GM18907 (cell line): ENCODE results near the gene GPSM1.

ENCODE experiments used
- ATAC-seq: cut with Tn5 transposase; IDR thresholded peaks from one replicate; pipeline ENCODE4 v1.9.1; 2021; ENCODE audit warnings: mild to moderate bottlenecking, moderate library complexity; ENCODE audit not compliant: unreplicated experiment

The GPSM1 gene

GRCh38 chr9:136327304-136327974, at the start of gene GPSM1:
Gene GPSM1, plus strand, starts transcription at chr9:136327539. Its CDS starts 157 bp downstream, at chr9:136327696.
- no peak for ATAC-seq

- ATAC-seq, result no peak
Observed at GRCh38 chr9:136277746-136278145, 49.6 kb upstream of the GPSM1 start.

GRCh38 chr9:136278221-136278620, 49.1 kb upstream of the GPSM1 start:
- ATAC-seq, result no peak

GRCh38 chr9:136278894-136279293, 48.4 kb upstream of the GPSM1 start:
- no peak for ATAC-seq

- no peak for ATAC-seq
Observed at GRCh38 chr9:136279471-136279870, 47.9 kb upstream of the GPSM1 start.

- ATAC-seq, result no peak
Observed at GRCh38 chr9:136280535-136281315, 46.6 kb upstream of the GPSM1 start.

DNA sequence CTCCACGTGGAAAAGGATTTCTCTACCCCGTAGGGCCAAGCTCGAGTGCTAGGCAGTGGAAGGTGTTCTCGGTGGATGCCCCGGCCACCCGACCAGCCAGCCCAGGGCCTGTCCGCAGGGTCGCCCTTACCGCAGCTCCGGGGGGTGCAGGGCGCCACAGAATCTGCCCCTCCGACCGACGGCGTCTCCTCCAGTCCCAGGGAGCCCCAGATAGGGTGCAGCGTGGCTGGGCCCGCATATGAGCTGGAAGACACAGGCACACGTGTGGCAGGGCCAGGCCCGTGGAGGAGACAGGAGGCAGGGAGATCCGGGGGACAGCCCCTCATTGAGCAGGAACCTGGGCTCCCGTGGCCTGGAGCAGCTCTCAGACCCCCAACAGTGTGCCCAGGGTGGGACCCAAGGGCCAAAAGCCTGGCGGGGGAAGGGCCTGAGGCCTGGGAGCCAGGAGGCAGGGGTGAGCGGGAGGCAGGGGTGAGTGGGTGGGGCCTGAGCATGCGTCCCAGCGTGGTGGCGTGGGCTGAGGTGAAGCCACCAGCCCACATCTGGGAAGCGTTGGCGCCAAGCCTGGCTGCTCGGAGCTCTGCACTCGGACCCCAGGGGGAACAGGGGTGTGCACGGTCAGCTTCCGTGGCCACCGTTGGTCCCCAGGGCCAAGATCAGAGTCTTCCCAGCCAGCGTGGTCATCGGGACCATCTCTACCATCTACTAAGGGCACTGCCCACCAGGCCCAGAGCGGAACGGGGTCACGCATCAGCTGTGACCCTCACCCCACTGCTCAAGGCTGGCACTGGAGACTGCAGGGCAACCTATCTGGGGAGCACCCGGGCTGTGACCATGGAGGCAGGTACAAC, 45.7 kb upstream of the GPSM1 start:
- no peak for ATAC-seq

DNA sequence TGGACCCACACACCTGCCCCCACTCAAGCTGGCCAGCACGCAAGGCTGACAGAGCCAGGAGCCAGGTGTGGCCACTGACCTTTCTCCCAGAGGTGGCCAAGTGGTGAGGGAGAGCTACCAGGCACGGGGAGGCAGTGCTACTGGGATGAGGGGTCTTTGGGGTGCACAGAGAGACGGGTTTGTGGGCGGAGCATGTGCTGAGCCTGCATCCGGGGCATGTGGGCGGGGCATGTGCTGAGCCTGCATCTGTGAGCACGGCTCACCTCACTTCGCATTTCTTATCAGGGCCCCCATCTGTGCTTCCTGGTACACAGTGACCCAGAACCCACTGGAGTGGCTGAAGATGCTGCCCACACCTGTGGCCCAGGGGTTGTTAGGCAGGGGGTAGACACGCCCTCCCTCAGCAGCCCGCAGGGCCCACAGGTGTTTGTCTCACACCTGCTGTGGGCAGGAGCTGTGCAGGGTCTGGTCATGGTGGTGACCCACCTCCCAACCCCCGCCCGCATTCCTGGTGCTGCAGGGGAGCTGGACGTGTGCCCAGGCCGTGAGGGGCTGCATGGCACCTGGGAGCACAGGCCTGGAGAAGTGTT, 45.0 kb upstream of the GPSM1 start:
- ATAC-seq, result no peak

DNA sequence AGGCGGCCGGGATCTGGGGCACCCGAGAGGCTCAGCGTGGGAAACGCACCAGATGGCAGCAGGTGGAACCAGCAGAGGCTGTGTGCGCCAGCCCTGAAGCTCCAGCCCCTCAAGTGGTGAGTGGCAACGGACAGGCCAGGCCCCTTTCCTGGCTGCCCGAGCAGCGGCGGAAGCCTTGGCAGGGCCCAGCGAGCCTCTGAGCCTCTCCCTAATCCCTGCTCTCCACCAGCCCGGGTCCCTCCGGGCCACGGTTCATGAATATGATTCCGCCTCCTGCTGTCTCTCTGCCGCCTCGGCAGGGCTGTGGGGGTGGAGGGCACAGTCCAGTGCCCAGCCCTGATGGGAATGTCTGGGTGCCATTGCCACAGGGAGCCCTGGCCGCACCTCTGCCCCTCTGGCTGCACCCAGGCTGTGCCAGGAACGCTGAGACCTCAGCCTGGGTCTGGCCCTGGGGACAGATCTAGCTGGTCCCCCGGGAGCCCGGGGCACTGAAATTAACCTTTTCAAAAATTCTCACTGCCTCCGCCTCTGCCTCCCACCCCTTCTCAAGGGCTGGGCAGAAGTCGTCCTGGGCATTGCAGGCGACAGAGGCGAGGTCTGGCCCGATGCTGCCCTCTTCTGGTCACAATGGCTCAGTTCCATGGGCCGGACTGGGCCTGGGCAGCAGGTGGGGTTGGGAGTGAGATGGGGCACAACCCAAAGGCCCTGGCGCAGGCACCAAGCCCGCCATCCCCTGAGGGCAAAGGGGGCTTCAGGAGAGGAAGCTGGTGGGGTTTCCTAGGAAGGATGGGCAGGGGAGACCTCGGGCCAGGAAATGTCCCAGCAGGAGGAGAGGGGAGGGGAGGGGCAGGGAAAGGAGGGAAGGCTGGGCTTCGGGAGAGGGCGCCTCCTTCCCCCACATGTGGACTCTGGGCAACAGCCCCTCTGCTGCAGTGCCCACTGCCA, 43.8 kb upstream of the GPSM1 start:
- peak; percentile 61 for ATAC-seq

DNA sequence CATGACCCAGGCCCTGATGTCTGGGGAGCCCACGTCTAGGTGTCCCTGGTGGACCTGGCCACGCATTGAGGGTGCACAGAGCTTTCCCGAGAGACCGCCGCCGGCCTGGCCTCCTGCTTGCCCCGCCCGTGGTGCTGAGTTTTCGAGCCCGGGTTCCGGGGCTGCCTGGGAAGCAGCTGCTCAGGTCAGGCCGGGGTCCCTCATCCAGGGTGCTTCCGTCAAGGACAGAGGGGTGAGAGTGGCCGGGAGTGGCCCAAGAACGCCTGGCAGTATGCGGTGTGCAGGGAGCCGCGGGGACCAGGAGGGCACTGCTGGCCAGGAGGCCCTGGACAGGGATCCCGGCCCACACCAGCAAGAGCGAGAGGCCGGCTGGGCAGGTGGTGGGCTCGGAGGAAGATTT, 43.0 kb upstream of the GPSM1 start:
- ATAC-seq, result no peak

DNA sequence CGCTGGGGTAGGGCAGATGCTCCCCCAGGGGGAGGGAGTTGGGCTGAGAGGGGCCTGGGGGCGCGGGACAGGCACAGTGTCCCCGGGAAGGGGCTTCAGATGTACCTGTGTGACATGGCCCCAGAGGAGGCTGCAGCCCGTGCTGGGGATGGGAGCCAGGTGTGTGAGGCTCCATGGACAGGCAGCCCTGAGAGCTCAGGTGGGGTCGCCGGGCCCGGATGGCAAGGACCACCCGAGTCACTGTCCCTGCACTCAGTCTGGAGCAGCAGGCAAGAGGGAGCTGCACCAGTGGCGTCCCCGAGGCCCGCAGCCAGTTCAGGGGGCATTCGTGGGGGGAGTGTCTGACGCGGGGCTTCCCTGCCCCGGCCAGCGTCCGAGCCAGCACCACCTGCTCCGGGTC, 42.4 kb upstream of the GPSM1 start:
- no peak for ATAC-seq

DNA sequence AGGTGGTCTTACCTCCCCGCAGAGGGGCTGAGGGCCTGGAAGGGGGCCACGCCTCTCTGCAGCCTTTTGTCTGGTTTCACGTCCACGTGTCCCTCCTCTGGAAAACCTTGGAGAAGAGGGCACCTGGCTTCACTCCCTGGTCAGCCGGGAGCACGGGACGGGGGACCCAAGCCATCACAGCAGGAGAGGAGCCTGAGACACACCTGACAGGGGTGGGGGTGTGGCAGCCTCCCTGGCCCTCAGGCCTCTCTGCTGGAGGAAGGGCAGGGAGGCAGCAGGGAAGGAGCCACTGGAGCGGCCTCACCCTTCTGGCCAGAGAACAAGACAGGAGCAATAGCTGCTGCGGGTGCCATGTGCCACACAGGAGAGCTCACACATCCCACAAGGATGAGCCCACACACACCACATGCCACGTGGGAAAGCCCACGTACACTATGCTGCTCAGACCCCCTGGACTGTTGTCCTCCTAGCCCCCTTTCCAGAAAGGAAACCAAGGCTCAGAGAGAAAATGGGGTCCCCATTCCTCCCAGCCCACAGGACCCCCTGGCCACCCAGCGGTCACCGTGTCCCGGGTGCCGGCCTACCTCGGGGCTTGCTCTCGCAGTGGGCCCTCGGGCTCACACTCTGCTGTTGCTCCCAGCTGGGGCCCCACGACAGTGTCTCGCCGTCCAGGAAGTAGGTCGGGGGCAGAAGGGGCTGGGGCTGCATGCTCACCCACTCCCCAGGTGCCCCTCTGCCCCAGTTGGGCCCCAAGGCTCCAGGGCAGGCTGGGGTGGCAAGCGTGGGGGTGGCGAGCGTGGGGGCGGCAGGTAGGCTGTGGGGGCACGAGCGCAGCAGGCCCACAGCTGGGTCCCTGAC, 41.6 kb upstream of the GPSM1 start:
- ATAC-seq, result no peak

DNA sequence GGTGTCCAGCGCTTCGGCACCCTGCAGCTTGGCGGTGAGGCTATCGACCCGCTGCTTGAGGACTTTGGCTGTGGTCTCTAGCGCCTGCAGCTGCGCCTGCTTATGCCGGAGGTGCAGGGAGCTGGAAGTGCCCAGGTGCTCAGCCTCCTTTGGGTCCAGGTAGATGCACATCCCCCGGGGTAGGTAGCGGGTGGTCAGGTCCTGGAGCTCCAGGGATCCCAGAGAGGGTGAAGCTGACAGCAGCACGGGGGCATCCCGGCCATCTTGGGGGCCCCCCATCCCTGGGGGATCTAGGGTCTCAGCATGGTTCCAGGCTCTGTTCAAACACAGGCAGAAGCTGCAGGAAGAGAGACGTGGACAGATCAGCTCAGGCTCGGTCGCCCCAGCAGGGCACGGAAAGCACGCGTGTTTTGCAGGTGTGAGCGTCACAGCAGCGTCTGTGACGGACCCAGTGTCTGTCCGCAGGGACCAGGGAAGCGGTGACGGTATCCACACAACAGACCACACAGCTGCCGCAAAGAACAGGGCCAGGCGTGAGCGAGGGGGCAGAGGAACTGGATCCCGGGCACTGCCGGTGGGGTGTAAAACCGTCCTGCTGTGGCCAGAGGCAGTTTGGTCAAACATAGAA, 40.9 kb upstream of the GPSM1 start:
- no peak for ATAC-seq

GRCh38 chr9:136286987-136287379, 40.4 kb upstream of the GPSM1 start:
- ATAC-seq, result no peak

GRCh38 chr9:136287960-136288753, 39.2 kb upstream of the GPSM1 start:
- no peak for ATAC-seq

DNA sequence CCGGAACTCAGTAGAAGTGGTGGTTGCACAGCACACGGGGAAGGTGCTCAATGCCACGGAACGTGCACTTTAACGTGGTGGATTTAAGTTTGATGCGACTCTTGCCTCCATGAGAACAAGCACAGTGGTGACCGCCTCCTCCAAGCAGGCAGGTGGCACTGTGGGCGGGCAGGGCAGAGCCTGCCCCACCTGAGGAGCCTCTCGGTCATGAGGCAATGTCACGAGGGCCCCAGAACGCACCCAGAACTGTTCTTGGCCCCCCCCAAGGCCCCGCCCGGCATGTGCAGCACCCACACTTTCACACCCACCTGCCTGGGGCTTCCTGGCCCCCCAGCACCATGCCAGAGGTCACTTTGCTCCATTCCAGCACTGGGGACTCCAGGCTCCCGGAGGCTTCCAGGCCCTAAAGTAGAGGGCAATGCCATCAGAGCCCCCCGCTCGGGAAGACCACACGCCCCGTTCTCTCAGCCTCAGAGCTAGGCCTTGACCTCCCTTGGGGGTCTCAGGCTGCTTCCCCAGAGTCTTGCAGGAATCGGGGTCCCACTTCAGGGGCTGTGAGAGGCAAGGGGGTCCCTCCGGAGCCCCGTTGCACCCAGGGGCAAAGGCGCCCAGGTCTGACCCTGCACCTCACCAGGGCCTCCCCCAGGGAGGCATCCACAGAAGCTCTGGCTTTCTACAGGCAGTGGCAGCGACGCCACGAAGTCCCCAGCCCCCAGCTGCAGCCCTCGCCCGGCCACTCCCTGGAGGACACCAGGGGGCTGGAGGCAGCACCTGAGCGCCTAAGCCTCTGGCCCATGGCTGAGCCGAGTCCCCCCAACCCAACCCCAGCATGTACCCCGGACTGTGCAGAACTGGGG, 37.5 kb upstream of the GPSM1 start:
- no peak for ATAC-seq

DNA sequence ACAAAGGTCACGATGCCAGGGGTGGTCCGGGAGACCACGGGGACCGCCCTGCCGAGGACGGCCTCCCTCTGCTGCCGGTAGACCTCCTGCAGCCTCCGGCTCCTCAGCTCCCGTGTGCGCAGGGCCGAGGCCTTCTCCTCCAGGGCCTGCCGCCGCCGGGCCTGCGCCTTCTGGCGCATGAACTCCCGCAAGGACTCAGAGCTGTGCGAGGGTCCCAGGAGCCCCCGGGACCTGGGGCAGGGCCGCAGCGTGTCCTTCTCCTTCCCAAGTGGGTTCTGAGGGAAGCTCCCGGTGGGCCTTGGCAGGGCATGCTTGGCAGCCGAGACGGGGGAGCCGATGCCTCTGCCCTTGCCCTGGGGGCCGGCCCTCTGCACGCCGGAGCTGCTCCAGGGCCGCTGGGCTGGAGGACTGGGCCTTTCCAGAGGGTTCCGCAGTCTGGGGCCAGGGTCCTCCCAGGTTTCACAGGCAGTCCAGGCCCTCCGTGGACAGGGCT, 36.8 kb upstream of the GPSM1 start:
- no peak for ATAC-seq
